ENCODE results near the gene ZNG1A. TPM values are rescaled to one million over a fixed set of nuclear protein-coding genes. Genes with fewer than 3 reads are reported as not detected.
"Not testable (repeated sequence)": the region's sequence is repeated elsewhere in the genome, so short reads cannot be mapped to it uniquely, and the experiment has no call there.

The ZNG1A gene
- total RNA-seq, 1 experiment from 2014 or later = 31.1 TPM

DNA sequence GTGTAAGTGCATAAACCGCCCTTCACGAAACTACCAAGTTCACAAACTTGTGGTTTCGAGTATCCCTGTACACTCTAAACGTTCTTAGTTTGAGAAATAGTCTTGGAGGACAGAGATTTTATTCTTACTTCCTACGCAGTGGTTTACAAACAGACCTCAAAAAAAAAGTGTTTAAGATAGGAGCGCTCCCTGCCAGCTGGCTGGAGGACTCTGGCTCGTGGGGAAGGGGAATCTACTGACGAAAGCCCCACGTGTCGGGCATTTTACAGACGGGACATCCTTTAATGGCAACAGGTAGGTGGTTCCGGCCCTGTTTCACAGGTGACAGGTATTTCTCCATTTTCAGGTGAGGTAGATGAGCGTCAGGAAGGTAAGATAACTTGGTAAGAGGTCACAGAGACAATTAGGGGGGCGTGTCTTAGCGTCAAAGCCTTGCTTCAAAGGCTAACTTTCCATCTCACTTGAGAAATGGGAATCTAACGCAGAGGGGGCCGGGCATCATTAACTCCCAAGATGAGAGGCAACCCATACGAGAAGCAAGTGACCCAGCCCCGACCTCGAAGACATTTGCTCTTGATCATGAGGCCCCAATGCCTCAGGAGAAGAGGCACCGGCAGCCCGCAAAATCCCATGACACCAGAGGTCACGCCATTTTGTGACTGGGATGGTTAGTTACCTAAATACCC, 573 bp downstream of the ZNG1A start:
- not testable (repeated sequence) for H2AK5ac ChIP-seq (ENCODE audit: insufficient read length, low read length); H3K4me1 Mint-ChIP-seq; H3K9me3 ChIP-seq (ENCODE audit: control insufficient read depth, low read depth, low read length); H3K14ac ChIP-seq (ENCODE audit: insufficient read depth, low read length); H4K20me1 ChIP-seq (ENCODE audit: control insufficient read depth, insufficient read depth, insufficient read length); H3K79me1 ChIP-seq (ENCODE audit: insufficient read depth, low read depth, low read length, poor library complexity, severe bottlenecking); H2BK120ac ChIP-seq (ENCODE audit: low read depth, low read length, poor library complexity, severe bottlenecking); H3K18ac ChIP-seq (ENCODE audit: insufficient read length, low read depth, low read length); H3K4me1 ChIP-seq (ENCODE audit: insufficient read depth, low read length); H3K4me2 ChIP-seq (ENCODE audit: insufficient read depth, insufficient read length, low read length); H2BK20ac ChIP-seq (ENCODE audit: low read depth, low read length, poor library complexity, severe bottlenecking); H2AFZ ChIP-seq (ENCODE audit: low read length); H3K27me3 Mint-ChIP-seq (ENCODE audit: low read depth); H2BK12ac ChIP-seq (ENCODE audit: insufficient read length, low read depth, low read length); H3K79me2 ChIP-seq (ENCODE audit: insufficient read depth, low read length); H2BK15ac ChIP-seq (ENCODE audit: low read depth, low read length); H3K9ac ChIP-seq (ENCODE audit: extremely low read depth, insufficient read length, low read length); H2BK5ac ChIP-seq (ENCODE audit: insufficient read length, low read length); H3K4ac ChIP-seq (ENCODE audit: low read depth, low read length); H4K5ac ChIP-seq (ENCODE audit: insufficient read length, low read depth, low read length); H3K23ac ChIP-seq (ENCODE audit: insufficient read length, low read depth, low read length); H3K27ac ChIP-seq (ENCODE audit: insufficient read length, low read depth, low read length); H3K36me3 Mint-ChIP-seq (ENCODE audit: insufficient read depth in 1 of 3, low read depth in 3 of 3); H3K27me3 ChIP-seq (ENCODE audit: insufficient read depth, low read length); H3K23me2 ChIP-seq (ENCODE audit: insufficient read length, low read depth, low read length, poor library complexity, severe bottlenecking); H3K9me3 Mint-ChIP-seq; H4K8ac ChIP-seq (replicated peaks; ENCODE audit: insufficient read length, low read depth, low read length); DNase-seq; H3T11ph ChIP-seq (ENCODE audit: low read length); H4K91ac ChIP-seq (ENCODE audit: insufficient read length, low read depth, low read length); H3K56ac ChIP-seq (ENCODE audit: insufficient read length, low read depth, low read length)
- H3K27ac Mint-ChIP-seq = peak overlapping the region in 1 of 3 experiments; percentile 72; a peak in 2 of 7 replicates
- WGBS (ENCODE audit: extremely low coverage, insufficient read length, low lambda C conversion rate) = no CpG with 5 or more reads among the region's 23 CpGs
- peak overlapping the region; percentile 70 to 83 for H3K4me3 Mint-ChIP-seq

DNA sequence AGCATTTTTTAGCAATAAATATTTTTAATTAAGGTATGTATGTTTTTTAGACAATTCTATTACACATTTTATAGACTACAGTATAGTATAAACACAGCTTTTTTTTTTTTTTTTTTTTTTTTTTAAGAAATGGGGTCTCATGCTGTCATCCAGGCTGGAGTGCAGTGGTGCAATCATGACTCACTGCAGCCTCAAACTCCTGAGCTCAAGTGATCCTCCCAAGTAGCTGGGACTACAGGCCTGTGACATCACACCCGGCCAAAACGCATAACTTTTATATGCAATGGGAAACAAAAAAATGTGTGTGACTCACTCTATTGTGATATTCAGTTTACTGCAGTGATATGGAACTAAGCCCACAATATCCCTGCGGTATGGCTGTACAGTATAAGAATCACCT, 9.1 kb downstream of the ZNG1A start:
- H3K79me1 ChIP-seq (ENCODE audit: insufficient read depth, low read depth, low read length, poor library complexity, severe bottlenecking); H3K4me1 Mint-ChIP-seq; H3K23ac ChIP-seq (ENCODE audit: insufficient read length, low read depth, low read length); H4K5ac ChIP-seq (ENCODE audit: insufficient read length, low read depth, low read length); H3K9me3 Mint-ChIP-seq; H2BK20ac ChIP-seq (ENCODE audit: low read depth, low read length, poor library complexity, severe bottlenecking); H3K4me1 ChIP-seq (ENCODE audit: insufficient read depth, low read length); H3K9ac ChIP-seq (ENCODE audit: extremely low read depth, insufficient read length, low read length); H3K56ac ChIP-seq (ENCODE audit: insufficient read length, low read depth, low read length); H2BK12ac ChIP-seq (ENCODE audit: insufficient read length, low read depth, low read length); H3K23me2 ChIP-seq (ENCODE audit: insufficient read length, low read depth, low read length, poor library complexity, severe bottlenecking); H3K4ac ChIP-seq (ENCODE audit: low read depth, low read length); H2AK5ac ChIP-seq (ENCODE audit: insufficient read length, low read length); H2BK5ac ChIP-seq (ENCODE audit: insufficient read length, low read length); H3K27ac Mint-ChIP-seq; H3T11ph ChIP-seq (ENCODE audit: low read length); H3K27me3 Mint-ChIP-seq (ENCODE audit: low read depth); H4K20me1 ChIP-seq (ENCODE audit: control insufficient read depth, insufficient read depth, insufficient read length); H3K4me3 Mint-ChIP-seq; H3K79me2 ChIP-seq (ENCODE audit: insufficient read depth, low read length); H2BK15ac ChIP-seq (ENCODE audit: low read depth, low read length); H2BK120ac ChIP-seq (ENCODE audit: low read depth, low read length, poor library complexity, severe bottlenecking); H3K9me3 ChIP-seq (ENCODE audit: control insufficient read depth, low read depth, low read length); DNase-seq; H4K91ac ChIP-seq (ENCODE audit: insufficient read length, low read depth, low read length); H3K4me2 ChIP-seq (ENCODE audit: insufficient read depth, insufficient read length, low read length); H3K18ac ChIP-seq (ENCODE audit: insufficient read length, low read depth, low read length); H4K8ac ChIP-seq (replicated peaks; ENCODE audit: insufficient read length, low read depth, low read length); H3K14ac ChIP-seq (ENCODE audit: insufficient read depth, low read length); H3K27ac ChIP-seq (ENCODE audit: insufficient read length, low read depth, low read length); H3K27me3 ChIP-seq (ENCODE audit: insufficient read depth, low read length); H3K36me3 Mint-ChIP-seq (ENCODE audit: insufficient read depth in 1 of 3, low read depth in 3 of 3); H2AFZ ChIP-seq (ENCODE audit: low read length): not testable (repeated sequence)
- no CpG with 5 or more reads among the region's 3 CpGs for whole genome bisulfite sequencing (ENCODE audit: extremely low coverage, insufficient read length, low lambda C conversion rate)
